Panc1 (cell line): ENCODE results near the gene UBR3.

Experiments
- CTCF ChIP-seq: fragments of 450-650 bp; IDR thresholded peaks from 2 replicates; pipeline ENCODE4 v1.5.1; 2017; ENCODE audit warnings: mild to moderate bottlenecking
- POLR2AphosphoS5 ChIP-seq: IDR thresholded peaks from 2 replicates; pipeline ENCODE4 v1.6.1; 2012; ENCODE audit warnings: mild to moderate bottlenecking, low read depth, low read length, moderate library complexity
- REST ChIP-seq, 2 experiments: IDR thresholded peaks; 2 replicates each; pipeline ENCODE4 v1.6.1; 2011 to 2012; ENCODE audit warnings: low read depth in 2 of 2, control low read depth in 1 of 2, low read length in 1 of 2, mild to moderate bottlenecking in 1 of 2, moderate library complexity in 1 of 2; ENCODE audit not compliant: insufficient read depth in 1 of 2
- TCF7L2 ChIP-seq: IDR thresholded peaks from 2 replicates; pipeline ENCODE4 v1.6.1; 2011; ENCODE audit warnings: mild to moderate bottlenecking, low read depth, low read length, inconsistent platforms

- no peak for TF ChIP-seq POLR2AphosphoS5
- no peak for TF ChIP-seq CTCF
- no peak for TF ChIP-seq TCF7L2
- TF ChIP-seq REST (IDR thresholded peaks at IDR 0.05; ENCODE audit: insufficient read depth in 1 of 2, low read depth in 2 of 2, low read length in 1 of 2): no peak
Observed at GRCh38 chr2:169923977-169924376, 96.7 kb downstream of the UBR3 start.
